GM13977 (cell line): ENCODE data around the gene ADNP.

Source experiments
- DNase-seq: peaks from one replicate; pipeline ENCODE4 v3.0.0; 2012; ENCODE audit warnings: low spot score
- CTCF ChIP-seq: IDR thresholded peaks from 2 replicates; pipeline ENCODE4 v1.5.1; 2012; ENCODE audit warnings: mild to moderate bottlenecking, control low read depth; ENCODE audit not compliant: insufficient read depth; ENCODE audit errors: extremely low read depth, missing control alignments
- in situ Hi-C: fragments of 300-500 bp; cut with MboI; formaldehyde crosslinking; loops from one replicate; pipeline ENCODE4 v1.12.0; 2022; ENCODE audit warnings: low sequenced_read_pairs, low pct_unique_long_range_greater_than_20kb, mixed read lengths, inconsistent platforms; ENCODE audit not compliant: unreplicated experiment

The ADNP gene

DNA sequence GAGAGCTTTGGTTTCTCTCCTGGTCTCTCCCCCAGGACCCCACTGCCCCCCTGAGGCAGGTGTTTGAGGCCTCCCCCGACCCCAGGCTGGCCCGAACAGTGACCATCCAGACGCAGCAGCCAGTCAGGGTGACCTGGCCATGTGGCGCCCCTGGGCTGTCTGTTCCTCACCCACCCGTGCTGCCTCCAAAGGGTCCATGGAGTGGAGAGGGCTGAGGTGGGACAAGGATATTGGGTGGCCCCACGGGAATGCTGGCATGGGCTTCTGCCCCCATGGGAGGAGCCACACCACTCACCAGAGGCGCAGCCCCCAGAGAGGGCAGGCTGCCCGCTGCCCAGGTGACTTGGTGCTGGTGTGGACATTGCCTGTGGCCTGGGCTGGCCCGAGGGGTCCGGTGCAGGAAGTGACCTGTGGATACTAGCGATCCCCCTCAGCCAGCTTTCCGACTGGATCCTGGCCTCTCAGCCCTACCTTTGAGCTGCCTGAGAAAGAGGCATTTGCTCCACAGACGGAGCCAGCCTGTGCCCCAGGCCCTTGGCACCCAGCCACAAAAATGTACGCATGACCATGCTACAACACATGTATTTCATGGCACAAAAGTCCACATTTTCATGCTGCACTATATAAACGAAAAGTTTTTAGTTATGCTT is 85.5 kb downstream of the ADNP start:
- in situ Hi-C loops, result no loop called here
- no peak for TF ChIP-seq CTCF
- DNase-seq, result no peak

- DNase-seq, result peak; percentile 90
- TF ChIP-seq CTCF, result no peak
- in situ Hi-C loops, result no loop called here
Observed at GRCh38 chr20:50844430-50845100, 86.7 kb downstream of the ADNP start.

- TF ChIP-seq CTCF, result no peak
- no peak for DNase-seq
- in situ Hi-C loops, result no loop called here
Observed at GRCh38 chr20:50843331-50844276, 87.6 kb downstream of the ADNP start.

GRCh38 chr20:50842821-50843220 is 88.4 kb downstream of the ADNP start:
- no peak for DNase-seq
- no peak for TF ChIP-seq CTCF
- in situ Hi-C loops, result no loop called here
